ENCODE results near the gene NCL.
"Not testable (repeated sequence)": the region's sequence is repeated elsewhere in the genome, so short reads cannot be mapped to it uniquely, and the experiment has no call there.

Gene NCL

GRCh38 chr2:231449503-231450054 lies 14.7 kb downstream of the NCL start:
- in situ Hi-C loops (cut with HindIII; ENCODE audit: low sequenced_read_pairs), result no loop called here
- no peak for DNase-seq (ENCODE audit: low read depth, low spot score)
- TF ChIP-seq CTCF (IDR thresholded peaks at IDR 0.05; ENCODE audit: low read depth, low read length), result no peak
- H3K4me3 ChIP-seq (ENCODE audit: low read depth, low read length), result no peak overlapping the region

- no peak for TF ChIP-seq CTCF (IDR thresholded peaks at IDR 0.05; ENCODE audit: low read depth, low read length)
- in situ Hi-C loops (cut with HindIII; ENCODE audit: low sequenced_read_pairs), result no loop called here
- no peak for DNase-seq (ENCODE audit: low read depth, low spot score)
- no peak overlapping the region for H3K4me3 ChIP-seq (ENCODE audit: low read depth, low read length)
Measured at GRCh38 chr2:231436957-231437356, 27.3 kb downstream of the NCL start.

GRCh38 chr2:231433990-231434389 lies 30.3 kb downstream of the NCL start:
- no peak overlapping the region for H3K4me3 ChIP-seq (ENCODE audit: low read depth, low read length)
- DNase-seq (ENCODE audit: low read depth, low spot score), result no peak
- in situ Hi-C loops (cut with HindIII; ENCODE audit: low sequenced_read_pairs), result no loop called here
- TF ChIP-seq CTCF (IDR thresholded peaks at IDR 0.05; ENCODE audit: low read depth, low read length), result no peak

- no peak for DNase-seq (ENCODE audit: low read depth, low spot score)
- in situ Hi-C loops (cut with HindIII; ENCODE audit: low sequenced_read_pairs), result no loop called here
- no peak for TF ChIP-seq CTCF (IDR thresholded peaks at IDR 0.05; ENCODE audit: low read depth, low read length)
- no peak overlapping the region for H3K4me3 ChIP-seq (ENCODE audit: low read depth, low read length)
Measured at GRCh38 chr2:231431606-231432005, 32.7 kb downstream of the NCL start.

- DNase-seq (ENCODE audit: low read depth, low spot score); in situ Hi-C loops (cut with HindIII; ENCODE audit: low sequenced_read_pairs); H3K4me3 ChIP-seq (ENCODE audit: low read depth, low read length): not testable (repeated sequence)
Measured at GRCh38 chr2:231430437-231430836, 33.8 kb downstream of the NCL start.

GRCh38 chr2:231429901-231430300 lies 34.4 kb downstream of the NCL start:
- no peak for TF ChIP-seq CTCF (IDR thresholded peaks at IDR 0.05; ENCODE audit: low read depth, low read length)
- no peak for DNase-seq (ENCODE audit: low read depth, low spot score)
- in situ Hi-C loops (cut with HindIII; ENCODE audit: low sequenced_read_pairs), result no loop called here
- no peak overlapping the region for H3K4me3 ChIP-seq (ENCODE audit: low read depth, low read length)

- no peak for TF ChIP-seq CTCF (IDR thresholded peaks at IDR 0.05; ENCODE audit: low read depth, low read length)
- no peak for DNase-seq (ENCODE audit: low read depth, low spot score)
- no peak overlapping the region for H3K4me3 ChIP-seq (ENCODE audit: low read depth, low read length)
- in situ Hi-C loops (cut with HindIII; ENCODE audit: low sequenced_read_pairs), result no loop called here
Measured at GRCh38 chr2:231429152-231429551, 35.1 kb downstream of the NCL start.

Data from astrocyte of the spinal cord (primary cell).